IPS-NIHi7 (cell line): ENCODE measurements around the gene FERMT3.
"Not testable (repeated sequence)": the region's sequence is repeated elsewhere in the genome, so short reads cannot be mapped to it uniquely, and the experiment has no call there.

Experiments used
- DNase-seq: peaks from one replicate; pipeline ENCODE4 v3.0.0; 2012; ENCODE audit warnings: mixed read lengths; ENCODE audit errors: extremely low spot score

FERMT3 gene

GRCh38 chr11:64235437-64236161 is 29.1 kb downstream of the FERMT3 start:
- DNase-seq, result no peak

GRCh38 chr11:64237484-64237951 is 31.0 kb downstream of the FERMT3 start:
- DNase-seq, result no peak

- no peak for DNase-seq
Measured at GRCh38 chr11:64238076-64238475, 31.6 kb downstream of the FERMT3 start.

GRCh38 chr11:64238999-64239398 is 32.5 kb downstream of the FERMT3 start:
- no peak for DNase-seq

- DNase-seq, result no peak
Measured at GRCh38 chr11:64239662-64240434, 33.3 kb downstream of the FERMT3 start.

GRCh38 chr11:64240435-64241240 is 34.1 kb downstream of the FERMT3 start, which contains the start of gene FKBP2:
FKBP2 (plus strand) TSS chr11:64241095; CDS start chr11:64242388, 1,293 bp downstream.
- DNase-seq, result peak; percentile 92

- no peak for DNase-seq
Measured at GRCh38 chr11:64241241-64241490, 34.6 kb downstream of the FERMT3 start.

- DNase-seq, result peak; percentile 91
Measured at GRCh38 chr11:64241491-64242374, 35.2 kb downstream of the FERMT3 start.

- no peak for DNase-seq
Measured at GRCh38 chr11:64243236-64243854, 36.8 kb downstream of the FERMT3 start.

- no peak for DNase-seq
Measured at GRCh38 chr11:64244107-64244506, 37.6 kb downstream of the FERMT3 start.

GRCh38 chr11:64244966-64245365 is 38.4 kb downstream of the FERMT3 start:
- DNase-seq, result no peak

GRCh38 chr11:64245401-64245796 is 38.9 kb downstream of the FERMT3 start:
- DNase-seq, result no peak

GRCh38 chr11:64245797-64246620 is 39.5 kb downstream of the FERMT3 start:
- DNase-seq, result peak; percentile 23

GRCh38 chr11:64246621-64246870 is 40.0 kb downstream of the FERMT3 start:
- not testable (repeated sequence) for DNase-seq

- peak; percentile 88 for DNase-seq
Measured at GRCh38 chr11:64246871-64247728, 40.6 kb downstream of the FERMT3 start, which contains the start of gene PPP1R14B. PPP1R14B (minus strand) TSS chr11:64246943; CDS start chr11:64246673, 270 bp downstream.

- peak; percentile 26 for DNase-seq
Measured at GRCh38 chr11:64247729-64248531, 41.4 kb downstream of the FERMT3 start.

GRCh38 chr11:64248578-64248977 is 42.1 kb downstream of the FERMT3 start:
- DNase-seq, result peak; percentile 39

- DNase-seq, result no peak
Measured at GRCh38 chr11:64249038-64249437, 42.5 kb downstream of the FERMT3 start.
